KMS-11 (cell line): ENCODE data around the gene ITGA11.

ENCODE experiments used
- H2AFZ ChIP-seq: fragments of 200-600 bp; sonication (generic); 2 replicates; pipeline ENCODE4 v1.6.1; 2016; ENCODE audit warnings: antibody characterized with exemption, mixed run types, low read depth
- H3K27ac ChIP-seq: fragments of 200-600 bp; sonication (generic); 2 replicates; pipeline ENCODE4 v1.6.1; 2016; ENCODE audit warnings: mild to moderate bottlenecking, mixed run types
- H3K27me3 ChIP-seq: fragments of 200-600 bp; sonication (generic); 2 replicates; pipeline ENCODE4 v1.6.1; 2017; ENCODE audit warnings: mild to moderate bottlenecking, low read depth, mixed run types, moderate library complexity; ENCODE audit not compliant: insufficient read depth
- H3K36me3 ChIP-seq: fragments of 200-600 bp; sonication (generic); 2 replicates; pipeline ENCODE4 v1.6.1; 2017; ENCODE audit warnings: mild to moderate bottlenecking, mixed run types; ENCODE audit not compliant: insufficient read depth
- H3K4me1 ChIP-seq: fragments of 200-600 bp; sonication (generic); 2 replicates; pipeline ENCODE4 v1.6.1; 2016; ENCODE audit warnings: mild to moderate bottlenecking, low read depth, mixed run types; ENCODE audit not compliant: poor library complexity, severe bottlenecking
- H3K4me2 ChIP-seq: fragments of 200-600 bp; sonication (generic); 2 replicates; pipeline ENCODE4 v1.7.0; 2016; ENCODE audit warnings: mild to moderate bottlenecking, mixed run types
- H3K4me3 ChIP-seq: fragments of 200-600 bp; sonication (generic); IDR thresholded peaks from 2 replicates; pipeline ENCODE4 v1.6.1; 2017; ENCODE audit warnings: low read depth, low read length, mixed read lengths; ENCODE audit not compliant: insufficient read depth
- H3K79me2 ChIP-seq: fragments of 200-600 bp; sonication (generic); 2 replicates; pipeline ENCODE4 v1.6.1; 2016; ENCODE audit warnings: low read depth, mixed run types; ENCODE audit not compliant: insufficient read depth
- H3K9ac ChIP-seq: fragments of 200-600 bp; sonication (generic); 2 replicates; pipeline ENCODE4 v1.6.1; 2016; ENCODE audit warnings: mild to moderate bottlenecking, mixed run types
- H4K20me1 ChIP-seq: fragments of 200-600 bp; sonication (generic); 2 replicates; pipeline ENCODE4 v1.6.1; 2016; ENCODE audit warnings: mild to moderate bottlenecking, mixed run types; ENCODE audit not compliant: insufficient read depth
- TF ChIP-seq, protein P1 (sequence below): fragments of 200-600 bp; sonication (generic); conservative IDR thresholded peaks from 2 replicates; pipeline ENCODE4 v1.6.1; 2017; ENCODE audit warnings: low read depth, mild to moderate bottlenecking, antibody characterized with exemption, low read length, moderate library complexity, mixed read lengths

The ITGA11 gene

DNA sequence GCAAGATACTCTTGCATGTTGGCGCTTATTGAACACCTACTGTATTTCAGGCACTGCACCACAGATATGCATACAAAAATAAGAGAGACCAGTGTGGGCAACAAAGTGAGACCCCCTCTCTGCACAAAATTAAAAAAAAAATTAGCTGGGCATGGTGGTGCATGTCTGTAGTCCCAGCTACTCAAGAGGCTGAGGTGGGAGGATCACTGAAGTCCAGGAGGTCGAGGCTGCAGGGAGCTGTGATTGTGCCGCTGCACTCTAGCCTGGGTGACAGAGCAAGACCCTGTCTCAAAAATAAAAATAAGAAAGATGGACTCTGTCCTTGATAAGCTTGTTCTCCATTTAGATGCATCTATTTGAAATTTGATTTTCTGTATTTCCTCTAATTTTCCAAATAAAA is 133.6 kb downstream of the ITGA11 start:
- no peaks in the 10 kb centered on the region for H3K36me3 ChIP-seq
- H3K27me3 ChIP-seq, result no peaks in the 10 kb centered on the region
- no peak overlapping the region for H2AFZ ChIP-seq
- peaks cover 33% of the 10 kb centered on the region; the same call in 1 of the 2 replicates for H3K79me2 ChIP-seq
- peaks cover 75% of the 10 kb centered on the region for H3K4me1 ChIP-seq
- peak overlapping the region; percentile 70; the same call in 1 of the 2 replicates for H3K9ac ChIP-seq
- H3K27ac ChIP-seq, result peak overlapping the region; percentile 98
- H3K4me2 ChIP-seq, result peak overlapping the region; percentile 87
- no peak overlapping the region for H3K4me3 ChIP-seq
- no peaks in the 10 kb centered on the region for H4K20me1 ChIP-seq
- TF ChIP-seq, protein P1, sequence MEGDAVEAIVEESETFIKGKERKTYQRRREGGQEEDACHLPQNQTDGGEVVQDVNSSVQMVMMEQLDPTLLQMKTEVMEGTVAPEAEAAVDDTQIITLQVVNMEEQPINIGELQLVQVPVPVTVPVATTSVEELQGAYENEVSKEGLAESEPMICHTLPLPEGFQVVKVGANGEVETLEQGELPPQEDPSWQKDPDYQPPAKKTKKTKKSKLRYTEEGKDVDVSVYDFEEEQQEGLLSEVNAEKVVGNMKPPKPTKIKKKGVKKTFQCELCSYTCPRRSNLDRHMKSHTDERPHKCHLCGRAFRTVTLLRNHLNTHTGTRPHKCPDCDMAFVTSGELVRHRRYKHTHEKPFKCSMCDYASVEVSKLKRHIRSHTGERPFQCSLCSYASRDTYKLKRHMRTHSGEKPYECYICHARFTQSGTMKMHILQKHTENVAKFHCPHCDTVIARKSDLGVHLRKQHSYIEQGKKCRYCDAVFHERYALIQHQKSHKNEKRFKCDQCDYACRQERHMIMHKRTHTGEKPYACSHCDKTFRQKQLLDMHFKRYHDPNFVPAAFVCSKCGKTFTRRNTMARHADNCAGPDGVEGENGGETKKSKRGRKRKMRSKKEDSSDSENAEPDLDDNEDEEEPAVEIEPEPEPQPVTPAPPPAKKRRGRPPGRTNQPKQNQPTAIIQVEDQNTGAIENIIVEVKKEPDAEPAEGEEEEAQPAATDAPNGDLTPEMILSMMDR, result no peak

DNA sequence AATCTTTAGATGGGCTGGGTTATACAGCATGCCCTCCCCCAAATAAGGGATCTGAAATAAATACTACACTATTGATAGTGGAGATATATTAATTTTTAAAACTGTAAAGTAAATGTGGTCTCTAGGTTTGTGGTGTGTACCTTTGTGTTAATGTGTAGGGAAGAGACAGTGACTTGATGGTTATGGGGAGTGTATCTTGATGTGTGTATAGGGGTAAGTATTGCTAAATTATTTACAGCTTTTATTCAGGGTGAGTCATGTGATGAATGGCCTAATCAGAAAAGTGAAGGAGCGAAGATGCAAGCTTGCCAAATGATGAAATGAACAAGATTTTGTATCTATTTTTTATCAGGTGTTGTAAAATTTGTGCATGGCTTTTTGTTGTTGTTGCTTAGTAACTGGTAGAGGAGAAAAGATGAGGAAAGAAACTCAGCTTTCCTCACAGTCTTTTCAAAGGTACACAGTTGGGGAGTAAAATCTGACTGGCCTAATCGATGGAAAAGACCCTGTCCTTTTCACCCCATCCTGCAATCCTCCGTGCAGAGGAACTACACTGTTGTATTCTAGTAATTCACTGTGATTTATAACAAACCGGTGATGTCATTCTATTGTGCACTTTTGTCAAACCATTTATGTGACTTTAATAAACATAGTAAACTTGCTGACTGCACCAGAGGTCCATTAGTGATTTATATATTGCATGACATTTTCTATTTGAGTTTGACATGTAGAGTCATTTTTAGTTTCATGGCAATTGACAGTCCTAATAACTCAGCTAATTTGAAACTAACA is 136.8 kb downstream of the ITGA11 start:
- Histone ChIP-seq H3K4me2 (no peak overlapping the region), H3K9ac (no peak overlapping the region), H4K20me1 (no peaks in the 10 kb centered on the region), H3K27ac (no peak overlapping the region), H3K27me3 (no peaks in the 10 kb centered on the region), H3K4me1 (peaks cover 88% of the 10 kb centered on the region), H2AFZ (no peak overlapping the region), H3K79me2 (peaks cover 51% of the 10 kb centered on the region; the same call in 1 of the 2 replicates), H3K36me3 (no peaks in the 10 kb centered on the region), H3K4me3 (no peak overlapping the region)
- TF ChIP-seq, protein P1, result no peak

DNA sequence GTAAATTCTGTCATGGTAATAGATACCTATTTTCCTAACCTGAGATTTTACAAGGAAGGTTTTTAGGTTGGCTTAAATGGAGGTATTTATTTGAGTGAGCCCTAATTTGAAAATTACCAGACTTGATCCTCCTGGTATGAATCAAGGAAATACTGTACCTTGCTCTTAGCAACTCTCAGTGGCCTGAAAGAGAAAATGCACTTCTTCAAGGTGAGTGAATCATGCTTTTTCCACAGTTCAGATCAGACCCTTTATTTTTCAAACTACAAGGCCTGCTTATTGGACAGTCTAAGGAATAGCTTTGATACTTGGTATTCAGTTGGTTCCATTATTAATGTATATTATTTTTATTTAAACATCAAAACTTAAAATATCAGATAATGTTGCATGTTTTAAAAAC is 139.0 kb downstream of the ITGA11 start:
- Histone ChIP-seq H3K36me3 (0 out of 2 replicates have a peak, but pooled peaks cover 7% of the 10 kb centered on the region), H2AFZ (no peak overlapping the region), H3K4me3 (no peak overlapping the region), H3K4me2 (no peak overlapping the region), H3K79me2 (peaks cover 69% of the 10 kb centered on the region), H3K27ac (no peak overlapping the region), H4K20me1 (0 out of 2 replicates have a peak, but pooled peaks cover 3% of the 10 kb centered on the region), H3K27me3 (no peaks in the 10 kb centered on the region), H3K4me1 (peaks cover 67% of the 10 kb centered on the region), H3K9ac (no peak overlapping the region)
- TF ChIP-seq, protein P1, result no peak

DNA sequence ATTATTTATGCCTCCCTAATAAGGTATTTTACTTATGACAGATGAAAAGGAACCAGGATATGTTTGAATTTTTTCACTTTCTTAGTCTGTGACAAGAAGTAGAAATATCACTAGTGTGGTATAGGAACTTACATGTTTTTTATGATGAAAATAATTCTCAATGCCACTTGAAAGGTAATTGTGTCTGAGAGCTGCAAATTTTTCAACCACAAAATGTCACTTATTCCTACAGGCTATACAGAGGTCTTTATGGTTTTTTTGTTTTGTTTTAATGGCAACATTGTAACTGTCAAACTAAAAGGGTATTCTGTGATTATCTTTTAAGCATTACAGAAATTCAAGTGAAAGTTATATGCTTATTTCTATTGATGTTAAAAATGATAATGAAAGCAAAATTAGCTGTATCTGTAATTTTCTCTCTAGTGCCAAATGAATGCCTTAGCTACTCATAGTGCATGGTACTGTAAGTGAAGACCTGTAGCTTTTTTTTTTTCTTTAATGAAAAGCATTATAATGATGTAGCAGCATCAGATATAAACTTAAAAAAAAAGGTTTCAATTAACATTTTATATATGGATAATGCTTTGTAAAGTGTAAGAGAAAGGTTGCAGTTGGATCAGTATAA is 139.7 kb downstream of the ITGA11 start:
- H4K20me1 ChIP-seq, result 0 out of 2 replicates have a peak, but pooled peaks cover 3% of the 10 kb centered on the region
- H3K36me3 ChIP-seq, result 0 out of 2 replicates have a peak, but pooled peaks cover 7% of the 10 kb centered on the region
- no peak overlapping the region for H3K9ac ChIP-seq
- H3K4me1 ChIP-seq, result peaks cover 62% of the 10 kb centered on the region
- H3K4me3 ChIP-seq, result no peak overlapping the region
- TF ChIP-seq, protein P1, result no peak
- peaks cover 70% of the 10 kb centered on the region for H3K79me2 ChIP-seq
- H3K27me3 ChIP-seq, result no peaks in the 10 kb centered on the region
- no peak overlapping the region for H2AFZ ChIP-seq
- no peak overlapping the region for H3K27ac ChIP-seq
- H3K4me2 ChIP-seq, result peak overlapping the region; percentile 26
